ENCODE measurements around the gene GALNT17.
"Not testable (repeated sequence)": the region's sequence is repeated elsewhere in the genome, so short reads cannot be mapped to it uniquely, and the experiment has no call there.

Gene GALNT17

GRCh38 chr7:71236230-71237105 lies 104.5 kb downstream of the GALNT17 start:
- DNase-seq (ENCODE audit: low read depth), result no peak

- DNase-seq (ENCODE audit: low read depth), result no peak
These were observed 106.0 kb downstream of the GALNT17 start for GRCh38 chr7:71237945-71238344.

GRCh38 chr7:71238581-71239295 lies 106.8 kb downstream of the GALNT17 start:
- DNase-seq (ENCODE audit: low read depth), result no peak

- no peak for DNase-seq (ENCODE audit: low read depth)
These were observed 107.8 kb downstream of the GALNT17 start for GRCh38 chr7:71239586-71240268.

GRCh38 chr7:71243736-71244410 lies 111.9 kb downstream of the GALNT17 start:
- DNase-seq (ENCODE audit: low read depth), result no peak

- no peak for DNase-seq (ENCODE audit: low read depth)
These were observed 113.1 kb downstream of the GALNT17 start for GRCh38 chr7:71245038-71245437.

- no peak for DNase-seq (ENCODE audit: low read depth)
These were observed 119.8 kb downstream of the GALNT17 start for GRCh38 chr7:71251706-71252105.

GRCh38 chr7:71254751-71255150 lies 122.8 kb downstream of the GALNT17 start:
- DNase-seq (ENCODE audit: low read depth), result no peak

GRCh38 chr7:71255537-71256178 lies 123.7 kb downstream of the GALNT17 start:
- DNase-seq (ENCODE audit: low read depth), result no peak

GRCh38 chr7:71261066-71261465 lies 129.1 kb downstream of the GALNT17 start:
- no peak for DNase-seq (ENCODE audit: low read depth)

GRCh38 chr7:71262834-71263233 lies 130.9 kb downstream of the GALNT17 start:
- not testable (repeated sequence) for DNase-seq (ENCODE audit: low read depth)

- DNase-seq (ENCODE audit: low read depth), result no peak
These were observed 132.1 kb downstream of the GALNT17 start for GRCh38 chr7:71264005-71264404.

- DNase-seq (ENCODE audit: low read depth), result no peak
These were observed 135.0 kb downstream of the GALNT17 start for GRCh38 chr7:71266912-71267311.

- no peak for DNase-seq (ENCODE audit: low read depth)
These were observed 136.0 kb downstream of the GALNT17 start for GRCh38 chr7:71267734-71268469.

- no peak for DNase-seq (ENCODE audit: low read depth)
These were observed 138.6 kb downstream of the GALNT17 start for GRCh38 chr7:71270558-71270957.

GRCh38 chr7:71271203-71271602 lies 139.3 kb downstream of the GALNT17 start:
- no peak for DNase-seq (ENCODE audit: low read depth)

- DNase-seq (ENCODE audit: low read depth), result no peak
These were observed 140.9 kb downstream of the GALNT17 start for GRCh38 chr7:71272509-71273490.

GRCh38 chr7:71278257-71278656 lies 146.3 kb downstream of the GALNT17 start:
- DNase-seq (ENCODE audit: low read depth), result no peak

GRCh38 chr7:71281261-71281660 lies 149.3 kb downstream of the GALNT17 start:
- no peak for DNase-seq (ENCODE audit: low read depth)

- DNase-seq (ENCODE audit: low read depth), result no peak
These were observed 151.9 kb downstream of the GALNT17 start for GRCh38 chr7:71283802-71284201.
